Activated CD4-positive, alpha-beta memory T cell treated with anti-CD3 and anti-CD28 coated beads, Interleukin-2, amount 10 ng/mL, durations not matched to agents 7 days and 5 days (primary cell): Measurements from ENCODE around the gene MATN3. TPM values are rescaled to one million over a fixed set of nuclear protein-coding genes. Genes with fewer than 3 reads are reported as not detected.

ENCODE experiments used
- CTCF ChIA-PET: fragments of 350-600 bp; sonication (Branson Sonifier 250); formaldehyde crosslinking; loops from one replicate; lab custom pipeline; 2021; ENCODE audit warnings: antibody characterized with exemption, inconsistent platforms; lab: Charles Lee
- POLR2A ChIA-PET: fragments of 350-600 bp; sonication (Branson Sonifier 250); formaldehyde crosslinking; loops from one replicate; lab custom pipeline; 2021; ENCODE audit warnings: antibody characterized with exemption; lab: Charles Lee
- DNase-seq: peaks from one replicate; pipeline ENCODE4 v3.0.0-alpha.2; 2020
- H3K27ac Mint-ChIP-seq: one replicate; pipeline ENCODE4 v1.8.0; 2021; ENCODE audit warnings: mild to moderate bottlenecking, mixed read lengths
- H3K27me3 Mint-ChIP-seq: one replicate; pipeline ENCODE4 v1.8.0; 2021; ENCODE audit warnings: mixed read lengths
- H3K36me3 Mint-ChIP-seq: one replicate; pipeline ENCODE4 v1.8.0; 2021; ENCODE audit warnings: low read depth, mixed read lengths
- H3K4me1 Mint-ChIP-seq: one replicate; pipeline ENCODE4 v1.8.0; 2021; ENCODE audit warnings: mixed read lengths
- H3K4me3 Mint-ChIP-seq: one replicate; pipeline ENCODE4 v1.8.0; 2021; ENCODE audit warnings: mild to moderate bottlenecking, mixed read lengths
- H3K9me3 Mint-ChIP-seq: one replicate; pipeline ENCODE4 v1.8.0; 2021; ENCODE audit warnings: mixed read lengths
- total RNA-seq, 2 experiments: library from RNA; stranded (reverse); gene quantifications; one replicate each; pipeline ENCODE4 v1.2.3, GENCODE V29; 2021

Gene MATN3
- total RNA-seq, 2 experiments from 2014 or later, result not detected

- POLR2A ChIA-PET, result no interaction called here
- Mint-ChIP-seq H3K27me3 (no peaks in the 10 kb centered on the region), H3K27ac (no peak overlapping the region), H3K4me1 (no peaks in the 10 kb centered on the region), H3K4me3 (no peak overlapping the region), H3K36me3 (no peaks in the 10 kb centered on the region), H3K9me3 (no peaks in the 10 kb centered on the region)
- CTCF ChIA-PET, result no interaction called here
- DNase-seq, result no peak
Measured at GRCh38 chr2:19944205-19944845, 68.1 kb downstream of the MATN3 start.

GRCh38 chr2:19943189-19943588, 69.3 kb downstream of the MATN3 start:
- Mint-ChIP-seq H3K27me3 (no peaks in the 10 kb centered on the region), H3K9me3 (no peaks in the 10 kb centered on the region), H3K4me3 (no peak overlapping the region), H3K4me1 (no peaks in the 10 kb centered on the region), H3K36me3 (peaks cover 4% of the 10 kb centered on the region), H3K27ac (no peak overlapping the region)
- DNase-seq, result no peak
- CTCF ChIA-PET, result interaction anchor here (1.2 kb wide), 1 partner anchor 12 kb away, joined by 3 read pairs; no protein-coding TSS in a partner anchor
- POLR2A ChIA-PET, result interaction anchor here (1.3 kb wide), 1 partner anchor 42 kb away, joined by 3 read pairs; no protein-coding TSS in a partner anchor

- ChIA-PET CTCF (no interaction called here), POLR2A (interaction anchor here (1.3 kb wide), 1 partner anchor 41 kb away, joined by 3 read pairs; no protein-coding TSS in a partner anchor)
- peaks cover 4% of the 10 kb centered on the region for H3K36me3 Mint-ChIP-seq
- no peak overlapping the region for H3K27ac Mint-ChIP-seq
- no peak for DNase-seq
- no peaks in the 10 kb centered on the region for H3K9me3 Mint-ChIP-seq
- H3K4me3 Mint-ChIP-seq, result no peak overlapping the region
- H3K4me1 Mint-ChIP-seq, result no peaks in the 10 kb centered on the region
- H3K27me3 Mint-ChIP-seq, result no peaks in the 10 kb centered on the region
Measured at GRCh38 chr2:19942199-19942598, 70.3 kb downstream of the MATN3 start.

Other genes with a start within 250 kb of the MATN3 start
- 10 to 100 TPM; 30.7 to 34.8 TPM for gene TTC32, start 110.7 kb downstream of the MATN3 start, total RNA-seq
- 1 to 10 TPM; 4.5 to 4.7 TPM for gene WDR35, start 22.6 kb downstream of the MATN3 start, total RNA-seq
- 10 to 100 TPM; 36.1 to 36.7 TPM for gene LAPTM4A, start 39.0 kb upstream of the MATN3 start, total RNA-seq
- gene SDC1, start 212.5 kb upstream of the MATN3 start, total RNA-seq, result under 1 TPM in 1 of 2 experiments, not detected in 1; 0.33 TPM